Prostate gland (tissue), 2 donors: ENCODE results near the gene SNX13.

Source experiments
- POLR2A ChIP-seq: fragments of 450-650 bp; IDR thresholded peaks from one replicate; pipeline ENCODE4 v1.6.1; 2016; ENCODE audit warnings: antibody characterized with exemption, mild to moderate bottlenecking
- TF ChIP-seq, protein P1 (sequence below), 4 experiments: fragments of 200-600 bp in 2 of 4; fragments of 450-650 bp in 2 of 4; sonication (generic) in 2 of 4; IDR thresholded peaks; 1 replicate in 3 of 4; 2 replicates in 1 of 4; pipeline ENCODE4 v1.5.1; 2016 to 2019; ENCODE audit warnings: antibody characterized with exemption in 4 of 4, mild to moderate bottlenecking in 2 of 4, moderate library complexity in 2 of 4

DNA sequence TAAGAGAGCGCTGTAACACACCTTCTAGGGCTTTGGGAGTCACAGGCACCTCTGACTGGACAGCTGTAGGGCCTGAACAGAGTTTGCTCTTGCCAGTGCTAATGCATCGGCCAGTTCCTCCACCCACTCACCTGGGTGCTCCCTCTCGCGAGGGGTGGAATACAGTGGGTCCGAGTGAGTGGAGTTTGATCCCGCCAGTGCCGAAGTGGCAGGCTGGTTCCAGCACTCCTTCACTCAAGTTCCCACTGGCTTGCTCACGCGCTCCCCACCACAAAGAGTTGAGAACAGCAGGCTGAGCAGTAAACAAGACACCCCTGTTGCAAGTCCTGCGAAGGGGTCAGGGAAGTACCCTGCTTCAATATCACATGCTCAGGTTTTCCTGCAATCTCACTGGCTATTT, 91.8 kb downstream of the SNX13 start:
- TF ChIP-seq, protein P1, sequence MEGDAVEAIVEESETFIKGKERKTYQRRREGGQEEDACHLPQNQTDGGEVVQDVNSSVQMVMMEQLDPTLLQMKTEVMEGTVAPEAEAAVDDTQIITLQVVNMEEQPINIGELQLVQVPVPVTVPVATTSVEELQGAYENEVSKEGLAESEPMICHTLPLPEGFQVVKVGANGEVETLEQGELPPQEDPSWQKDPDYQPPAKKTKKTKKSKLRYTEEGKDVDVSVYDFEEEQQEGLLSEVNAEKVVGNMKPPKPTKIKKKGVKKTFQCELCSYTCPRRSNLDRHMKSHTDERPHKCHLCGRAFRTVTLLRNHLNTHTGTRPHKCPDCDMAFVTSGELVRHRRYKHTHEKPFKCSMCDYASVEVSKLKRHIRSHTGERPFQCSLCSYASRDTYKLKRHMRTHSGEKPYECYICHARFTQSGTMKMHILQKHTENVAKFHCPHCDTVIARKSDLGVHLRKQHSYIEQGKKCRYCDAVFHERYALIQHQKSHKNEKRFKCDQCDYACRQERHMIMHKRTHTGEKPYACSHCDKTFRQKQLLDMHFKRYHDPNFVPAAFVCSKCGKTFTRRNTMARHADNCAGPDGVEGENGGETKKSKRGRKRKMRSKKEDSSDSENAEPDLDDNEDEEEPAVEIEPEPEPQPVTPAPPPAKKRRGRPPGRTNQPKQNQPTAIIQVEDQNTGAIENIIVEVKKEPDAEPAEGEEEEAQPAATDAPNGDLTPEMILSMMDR (IDR thresholded peaks at IDR 0.05): no peak
- no peak for TF ChIP-seq POLR2A
